ENCODE data around the gene DIO1.

DNA sequence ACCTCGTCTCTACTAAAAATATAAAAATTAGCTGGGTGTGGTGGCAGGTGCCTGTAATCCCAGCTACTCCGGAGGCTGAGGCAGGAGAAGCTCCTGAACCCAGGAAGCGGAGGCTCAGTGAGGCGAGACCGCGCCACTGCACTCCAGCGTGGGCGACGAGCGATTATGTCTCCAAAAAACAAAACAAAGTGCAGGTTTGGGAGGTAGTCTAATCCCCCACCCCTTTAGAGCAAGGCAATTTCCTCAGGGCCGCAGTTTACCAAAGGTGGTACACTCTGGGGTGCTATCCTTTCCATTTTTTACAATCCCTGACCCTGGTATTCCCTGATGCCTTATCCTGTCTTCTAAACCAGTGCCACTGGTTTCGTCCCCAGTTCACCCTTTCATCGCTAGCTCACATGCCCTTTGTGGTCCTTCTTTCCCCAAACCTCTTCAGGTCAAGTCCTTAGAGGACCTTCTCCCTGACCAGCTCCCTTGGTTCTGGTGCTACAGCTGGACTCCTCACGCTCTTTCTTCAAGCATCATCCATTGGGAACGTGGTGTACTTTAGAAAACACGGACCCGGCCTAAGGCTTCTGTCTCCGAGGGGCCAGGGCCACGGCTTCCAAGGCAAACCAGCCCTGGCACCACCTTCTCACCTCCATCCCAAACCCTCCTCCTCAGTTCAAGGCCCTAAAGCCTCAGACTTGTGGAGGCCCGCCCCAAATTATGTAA, 50.6 kb downstream of the DIO1 start:
- TF ChIP-seq, protein P1, sequence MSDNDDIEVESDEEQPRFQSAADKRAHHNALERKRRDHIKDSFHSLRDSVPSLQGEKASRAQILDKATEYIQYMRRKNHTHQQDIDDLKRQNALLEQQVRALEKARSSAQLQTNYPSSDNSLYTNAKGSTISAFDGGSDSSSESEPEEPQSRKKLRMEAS (IDR thresholded peaks at IDR 0.05) = no peak
- TF ChIP-seq EP300 (IDR thresholded peaks at IDR 0.05; ENCODE audit: borderline replicate concordance) (no peak), YY1 (IDR thresholded peaks at IDR 0.05; ENCODE audit: low read depth) (no peak), FOXM1 (IDR thresholded peaks at IDR 0.05; ENCODE audit: borderline replicate concordance, low read depth) (no peak), ZBTB7A (IDR thresholded peaks at IDR 0.05; ENCODE audit: low read depth) (no peak)

Data from Ishikawa (cell line).